ENCODE data around the gene SLC6A16. TPM values are rescaled to one million over a fixed set of nuclear protein-coding genes. Genes with fewer than 3 reads are reported as not detected.

SLC6A16 gene
- total RNA-seq, 1 experiment from 2014 or later = 0.61 TPM

- H3K79me2 ChIP-seq (ENCODE audit: low read depth) = no peaks in the 10 kb centered on the region
- H3K4me2 ChIP-seq = no peak overlapping the region
- H3K4me1 ChIP-seq (replicated peaks; ENCODE audit: insufficient read depth) = no peaks in the 10 kb centered on the region
- no peaks in the 10 kb centered on the region for H3K36me3 ChIP-seq (ENCODE audit: low read depth)
- H3K27ac ChIP-seq = no peak overlapping the region
- no peaks in the 10 kb centered on the region for H3K9me3 ChIP-seq (ENCODE audit: insufficient read depth, low read depth)
- DNase-seq = no peak
- no peak overlapping the region for H2AFZ ChIP-seq
- no peaks in the 10 kb centered on the region for H4K20me1 ChIP-seq (ENCODE audit: insufficient read depth)
- POLR2A ChIA-PET (ENCODE audit: unreplicated experiment) = no interaction called here
- no peaks in the 10 kb centered on the region for H3F3A ChIP-seq (ENCODE audit: insufficient read depth, low read depth)
- intact Hi-C loops (cut with micrococcal nuclease; ENCODE audit: unreplicated experiment) = no loop called here
- no peak overlapping the region for H3K4me3 ChIP-seq
- H3K27me3 ChIP-seq (ENCODE audit: insufficient read depth, low read depth) = peaks cover 50% of the 10 kb centered on the region; the same call in 1 of the 2 replicates
- no TSS peak for BruUV-seq (replicated peaks)
- CTCF ChIA-PET = no interaction called here
- no peak for TF ChIP-seq EZH2 (IDR thresholded peaks at IDR 0.05; ENCODE audit: low read depth)
- no peak for TF ChIP-seq CTCF (conservative IDR thresholded peaks at IDR 0.05)
- no peaks in the 10 kb centered on the region for H3K9me2 ChIP-seq (ENCODE audit: insufficient read depth)
Measured at GRCh38 chr19:49287141-49287770, 37.7 kb downstream of the SLC6A16 start.

- POLR2A ChIA-PET (ENCODE audit: unreplicated experiment) = interaction anchor here (0.6 kb wide), 1 partner anchor 214 kb away, joined by 5 read pairs; no protein-coding TSS in a partner anchor
- Histone ChIP-seq H3K4me3 (no peak overlapping the region), H4K20me1 (ENCODE audit: insufficient read depth) (no peaks in the 10 kb centered on the region), H3K79me2 (ENCODE audit: low read depth) (no peaks in the 10 kb centered on the region), H3K4me2 (no peak overlapping the region), H3F3A (ENCODE audit: insufficient read depth, low read depth) (no peaks in the 10 kb centered on the region; the same call in 1 of the 2 replicates), H3K4me1 (replicated peaks; ENCODE audit: insufficient read depth) (no peaks in the 10 kb centered on the region), H3K27me3 (ENCODE audit: insufficient read depth, low read depth) (peaks cover 40% of the 10 kb centered on the region), H3K27ac (no peak overlapping the region), H2AFZ (no peak overlapping the region), H3K9me3 (ENCODE audit: insufficient read depth, low read depth) (no peaks in the 10 kb centered on the region), H3K9me2 (ENCODE audit: insufficient read depth) (no peaks in the 10 kb centered on the region), H3K36me3 (ENCODE audit: low read depth) (no peaks in the 10 kb centered on the region)
- no peak for DNase-seq
- CTCF ChIA-PET = interaction anchor here (0.7 kb wide), 1 partner anchor 10 kb away, joined by 3 read pairs; no protein-coding TSS in a partner anchor
- intact Hi-C loops (cut with micrococcal nuclease; ENCODE audit: unreplicated experiment) = no loop called here
- TF ChIP-seq EZH2 (IDR thresholded peaks at IDR 0.05; ENCODE audit: low read depth) (no peak), CTCF (conservative IDR thresholded peaks at IDR 0.05) (no peak)
- BruUV-seq (replicated peaks) = no TSS peak
Measured at GRCh38 chr19:49282184-49282583, 42.8 kb downstream of the SLC6A16 start.

- H2AFZ ChIP-seq = no peak overlapping the region
- POLR2A ChIA-PET (ENCODE audit: unreplicated experiment) = no interaction called here
- H3K9me2 ChIP-seq (ENCODE audit: insufficient read depth) = no peaks in the 10 kb centered on the region
- H3K9me3 ChIP-seq (ENCODE audit: insufficient read depth, low read depth) = no peaks in the 10 kb centered on the region
- H3K36me3 ChIP-seq (ENCODE audit: low read depth) = no peaks in the 10 kb centered on the region
- intact Hi-C loops (cut with micrococcal nuclease; ENCODE audit: unreplicated experiment) = no loop called here
- no peaks in the 10 kb centered on the region for H3K4me1 ChIP-seq (replicated peaks; ENCODE audit: insufficient read depth)
- DNase-seq = peak in 1 of 2 experiments; percentile 68
- no peak overlapping the region for H3K4me2 ChIP-seq
- CTCF ChIA-PET = interaction anchor here (0.6 kb wide), 1 partner anchor 10 kb away, joined by 3 read pairs; no protein-coding TSS in a partner anchor
- H3K27me3 ChIP-seq (ENCODE audit: insufficient read depth, low read depth) = no peaks in the 10 kb centered on the region
- H3K4me3 ChIP-seq = no peak overlapping the region
- no peaks in the 10 kb centered on the region; the same call in 1 of the 2 replicates for H3F3A ChIP-seq (ENCODE audit: insufficient read depth, low read depth)
- H4K20me1 ChIP-seq (ENCODE audit: insufficient read depth) = no peaks in the 10 kb centered on the region
- TF ChIP-seq CTCF (conservative IDR thresholded peaks at IDR 0.05) (no peak), EZH2 (IDR thresholded peaks at IDR 0.05; ENCODE audit: low read depth) (no peak)
- H3K27ac ChIP-seq = no peak overlapping the region
- no TSS peak for BruUV-seq (replicated peaks)
- H3K79me2 ChIP-seq (ENCODE audit: low read depth) = no peaks in the 10 kb centered on the region
Measured at GRCh38 chr19:49272204-49272603, 52.8 kb downstream of the SLC6A16 start.

All from PC-9 (cell line).